ENCODE measurements around the gene NUDT3. TPM values are rescaled to one million over a fixed set of nuclear protein-coding genes. Genes with fewer than 3 reads are reported as not detected.
"Not testable (repeated sequence)": the region's sequence is repeated elsewhere in the genome, so short reads cannot be mapped to it uniquely, and the experiment has no call there.

Gene NUDT3
- total RNA-seq, 1 experiment from 2014 or later, result 25.2 TPM

- ChIA-PET RAD21 (ENCODE audit: low non-redundant PET in 1 of 2, low total read pairs in 2 of 2, uncharacterized antibody in 2 of 2, unreplicated experiment in 2 of 2) (no interaction called here), CTCF (no interaction called here), POLR2A (no interaction called here)
- H3K9me2 ChIP-seq (ENCODE audit: insufficient read depth), result no peaks in the 10 kb centered on the region
- no peaks in the 10 kb centered on the region for H3K36me3 ChIP-seq (ENCODE audit: control insufficient read depth in 1 of 2, insufficient read depth in 2 of 2, low read length in 2 of 2)
- no peak overlapping the region for H2AFZ ChIP-seq (ENCODE audit: low read depth, low read length, poor library complexity, severe bottlenecking)
- intact Hi-C loops (cut with micrococcal nuclease), result no loop called here
- TF ChIP-seq YY1 (IDR thresholded peaks at IDR 0.05; ENCODE audit: extremely low read depth, insufficient replicate concordance, low read depth, low read length) (no peak), JUND (IDR thresholded peaks at IDR 0.05) (no peak), MAX (IDR thresholded peaks at IDR 0.05) (no peak), REST (IDR thresholded peaks at IDR 0.05; ENCODE audit: low read depth) (no peak)
- no peaks in the 10 kb centered on the region for H3K4me1 ChIP-seq (ENCODE audit: control insufficient read depth in 1 of 2, insufficient read depth in 2 of 2, low read length in 2 of 2)
- H3K27me3 ChIP-seq (ENCODE audit: insufficient read depth, low read length), result no peaks in the 10 kb centered on the region
- no peaks in the 10 kb centered on the region for H3K9me3 ChIP-seq (ENCODE audit: control insufficient read depth in 1 of 2, insufficient read depth in 1 of 2, low read depth in 1 of 2, low read length in 2 of 2)
- H3K4me2 ChIP-seq (ENCODE audit: low read length), result no peak overlapping the region
- no TSS peak for BruUV-seq (replicated peaks)
- H3K27ac ChIP-seq (ENCODE audit: low read depth, low read length), result no peak overlapping the region
- no peak overlapping the region for H3K4me3 ChIP-seq (replicated peaks in 1 of 2; ENCODE audit: low read depth in 1 of 2, low read length in 2 of 2)
- ATAC-seq (no peak), DNase-seq (ENCODE audit: low read depth, low spot score) (no peak)
- H3K79me2 ChIP-seq (ENCODE audit: insufficient read depth, low read length), result no peaks in the 10 kb centered on the region
- no peak overlapping the region for H3K9ac ChIP-seq (ENCODE audit: low read length)
- no peaks in the 10 kb centered on the region for H4K20me1 ChIP-seq (ENCODE audit: insufficient read depth)
Observed at GRCh38 chr6:34267746-34268145, 124.7 kb downstream of the NUDT3 start.

- H3K79me2 ChIP-seq (ENCODE audit: insufficient read depth, low read length); ATAC-seq; H3K27me3 ChIP-seq (ENCODE audit: insufficient read depth, low read length); POLR2A ChIA-PET; H3K9ac ChIP-seq (ENCODE audit: low read length); CTCF ChIA-PET; RAD21 ChIA-PET (ENCODE audit: low non-redundant PET in 1 of 2, low total read pairs in 2 of 2, uncharacterized antibody in 2 of 2, unreplicated experiment in 2 of 2); H3K9me2 ChIP-seq (ENCODE audit: insufficient read depth); H3K27ac ChIP-seq (ENCODE audit: low read depth, low read length); H2AFZ ChIP-seq (ENCODE audit: low read depth, low read length, poor library complexity, severe bottlenecking); H3K9me3 ChIP-seq (ENCODE audit: control insufficient read depth in 1 of 2, insufficient read depth in 1 of 2, low read depth in 1 of 2, low read length in 2 of 2); intact Hi-C loops (cut with micrococcal nuclease); H3K36me3 ChIP-seq (ENCODE audit: control insufficient read depth in 1 of 2, insufficient read depth in 2 of 2, low read length in 2 of 2); H3K4me1 ChIP-seq (ENCODE audit: control insufficient read depth in 1 of 2, insufficient read depth in 2 of 2, low read length in 2 of 2); BruUV-seq (replicated peaks); H3K4me3 ChIP-seq (replicated peaks in 1 of 2; ENCODE audit: low read depth in 1 of 2, low read length in 2 of 2); H3K4me2 ChIP-seq (ENCODE audit: low read length); H4K20me1 ChIP-seq (ENCODE audit: insufficient read depth); DNase-seq (ENCODE audit: low read depth, low spot score): not testable (repeated sequence)
Observed at GRCh38 chr6:34263484-34263883, 129.0 kb downstream of the NUDT3 start.

All from HCT116 (cell line).